ENCODE data around the gene C6.
A peak's percentile ranks its signal among the peaks of the same experiment; 100 is the strongest.

The C6 gene

DNA sequence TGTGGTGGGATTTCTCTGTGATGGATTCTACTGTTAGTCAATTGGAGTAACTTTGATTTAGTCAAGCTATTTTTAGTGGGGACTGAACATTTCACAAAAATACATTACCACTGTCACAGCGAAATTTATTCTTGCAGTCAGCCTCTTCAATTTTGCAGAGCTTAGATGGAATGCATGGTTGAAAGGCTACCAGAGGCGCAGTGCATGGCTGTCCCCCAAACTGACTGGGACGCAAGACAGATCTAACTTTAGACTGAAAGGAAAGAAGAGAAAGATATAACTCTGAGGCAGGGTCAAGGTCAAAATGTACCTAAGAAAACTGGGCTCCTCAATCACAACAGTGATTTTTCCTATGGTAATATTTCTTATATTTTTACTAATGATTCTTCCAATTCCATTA is 13.7 kb downstream of the C6 start:
- DNase-seq (ENCODE audit: low read depth), result no peak

DNA sequence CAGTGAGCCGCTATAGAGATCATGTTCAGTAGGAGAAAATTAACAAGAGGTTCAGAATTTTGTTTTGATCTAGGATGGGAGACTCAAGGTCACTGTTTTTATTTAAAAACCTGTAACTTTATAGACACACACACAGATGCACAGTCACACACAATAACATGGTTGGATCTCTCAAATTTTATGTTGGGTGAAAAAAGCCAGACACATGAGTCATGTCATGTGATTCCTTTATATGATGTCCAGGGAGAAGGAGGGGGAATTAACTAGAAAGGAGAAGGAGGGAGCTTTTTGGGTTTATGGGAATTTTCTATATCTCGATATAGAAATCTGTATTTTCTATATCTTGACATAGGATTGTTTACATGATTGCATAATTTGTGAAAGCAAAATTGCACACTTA is 17.1 kb downstream of the C6 start:
- no peak for DNase-seq (ENCODE audit: low read depth)

DNA sequence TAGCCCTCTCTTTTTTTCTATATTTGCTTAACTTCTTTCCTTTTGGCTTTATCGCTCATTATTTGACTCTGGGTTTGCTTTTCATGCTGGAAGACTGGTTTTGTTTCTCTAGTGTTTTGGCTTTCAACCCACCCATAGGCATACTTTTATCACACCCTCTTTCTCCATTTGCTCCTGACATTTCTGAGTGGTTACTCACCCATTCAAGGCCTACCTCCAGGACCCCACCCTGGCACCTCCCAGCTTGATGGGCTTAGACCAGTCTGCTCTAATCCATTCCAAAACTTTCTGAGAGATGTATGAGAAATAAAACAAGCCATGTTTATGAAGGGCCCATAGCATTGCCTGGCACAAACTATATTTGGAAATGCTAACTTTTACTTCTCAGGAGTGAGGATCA is 18.1 kb downstream of the C6 start:
- DNase-seq (ENCODE audit: low read depth), result no peak

DNA sequence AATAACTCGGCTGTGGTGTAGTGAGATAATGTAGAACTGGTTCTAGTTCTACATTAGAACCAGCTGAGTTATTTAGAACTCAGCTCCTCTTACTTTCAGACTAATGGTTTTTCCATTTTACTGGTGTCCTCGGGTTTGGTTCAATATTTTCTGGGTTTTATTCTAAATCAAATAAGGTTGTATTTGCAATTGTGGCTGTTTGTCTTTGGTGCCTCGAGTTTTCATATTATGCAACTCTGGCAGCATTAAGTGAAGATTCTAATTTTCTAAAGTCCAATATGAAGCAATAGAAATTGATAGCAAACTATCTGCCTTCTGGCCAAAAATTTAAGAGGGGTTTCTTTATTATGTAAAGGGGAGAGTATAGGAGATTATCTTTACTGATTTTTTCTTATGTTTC is 19.0 kb downstream of the C6 start:
- no peak for DNase-seq (ENCODE audit: low read depth)

DNA sequence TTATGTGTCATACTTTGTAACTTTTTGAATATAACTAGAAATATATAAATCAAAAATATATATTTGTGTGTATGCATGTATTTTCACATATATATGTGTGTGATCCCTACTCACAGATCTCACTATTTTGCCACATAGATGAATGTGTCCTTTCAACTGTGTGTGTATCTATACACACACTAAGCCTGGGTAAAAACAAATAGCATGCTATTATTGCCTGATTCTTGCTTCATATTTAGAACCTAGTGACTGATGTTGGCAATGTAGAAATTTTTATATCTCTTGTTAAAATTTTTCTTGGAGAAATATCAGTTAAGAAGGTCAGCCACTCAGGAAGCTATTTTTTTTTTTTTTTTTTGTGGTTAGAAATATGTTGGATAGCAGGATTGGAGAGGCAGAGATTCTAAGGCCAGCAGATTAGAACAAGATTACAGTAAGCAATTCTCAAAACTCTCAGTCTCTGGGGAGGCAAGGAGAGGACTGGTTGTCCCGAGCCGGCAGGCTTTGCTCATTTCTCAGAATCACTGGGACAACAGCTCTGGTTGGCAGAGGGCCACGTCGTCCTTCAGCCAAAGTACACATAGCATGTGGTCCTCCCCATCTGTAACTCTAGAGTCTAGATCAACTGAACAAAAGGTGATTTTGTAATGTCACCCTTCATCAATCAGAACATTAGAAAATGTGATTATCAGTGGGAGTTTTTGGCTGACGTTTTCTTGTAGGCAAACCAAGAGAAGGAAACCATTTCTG is 19.7 kb downstream of the C6 start:
- peak; percentile 99 for DNase-seq (ENCODE audit: low read depth)

DNA sequence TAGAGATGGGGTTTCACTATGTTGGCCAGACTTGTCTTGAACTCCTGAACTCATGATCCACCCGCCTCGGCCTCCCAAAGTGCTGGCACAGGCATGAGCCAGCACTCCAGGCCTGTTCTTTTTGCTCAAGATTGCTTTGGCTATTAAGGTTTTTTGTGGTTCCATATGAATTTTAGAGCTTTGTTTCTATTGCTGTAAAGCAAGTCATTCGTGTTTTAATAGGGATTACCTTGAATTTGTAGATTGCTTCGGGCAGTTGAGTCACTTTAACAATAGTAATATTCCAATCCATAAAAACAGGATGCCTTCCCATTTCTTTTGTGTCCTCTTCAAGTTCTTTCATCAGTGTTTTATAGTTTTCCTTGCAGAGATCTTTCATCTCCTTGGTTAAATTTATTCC is 22.1 kb downstream of the C6 start:
- DNase-seq (ENCODE audit: low read depth), result no peak

DNA sequence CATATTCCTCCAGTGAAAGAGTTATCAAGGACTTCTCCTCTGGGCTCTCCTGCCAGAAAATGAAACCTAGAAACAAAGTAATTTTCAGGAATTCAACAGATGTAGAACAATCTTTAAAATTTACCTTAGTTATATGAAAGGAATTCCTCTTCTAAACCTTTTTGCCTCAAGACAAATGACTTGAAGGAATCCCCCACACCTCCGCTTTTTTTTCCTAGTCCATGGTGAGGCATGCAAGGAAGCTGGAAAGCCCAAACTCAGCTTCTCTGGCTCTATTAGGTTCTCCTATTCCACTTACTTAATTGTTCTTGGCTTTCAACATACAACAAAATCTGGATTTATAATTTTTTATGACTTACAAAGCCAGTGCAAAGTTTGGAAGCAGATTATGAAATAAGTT is 27.2 kb downstream of the C6 start:
- no peak for DNase-seq (ENCODE audit: low read depth)

DNA sequence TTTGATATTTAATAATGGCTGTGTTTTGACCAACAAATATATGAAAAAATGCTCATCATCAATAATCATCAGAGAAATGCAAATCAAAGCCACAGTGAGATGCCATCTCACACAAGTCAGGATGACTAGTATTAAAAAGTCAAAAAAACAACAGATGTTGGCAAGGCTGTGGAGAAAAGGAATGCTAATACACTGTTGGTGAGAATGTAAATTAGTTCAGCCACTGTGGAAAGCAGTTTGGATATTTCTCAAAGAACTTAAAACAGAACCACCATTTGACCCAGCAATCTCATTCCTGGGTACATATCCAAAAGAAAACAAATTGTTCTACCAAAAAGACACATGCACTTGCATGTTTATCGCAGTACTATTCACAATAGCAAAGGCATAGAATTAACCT is 30.0 kb downstream of the C6 start:
- peak; percentile 88 for DNase-seq (ENCODE audit: low read depth)

DNA sequence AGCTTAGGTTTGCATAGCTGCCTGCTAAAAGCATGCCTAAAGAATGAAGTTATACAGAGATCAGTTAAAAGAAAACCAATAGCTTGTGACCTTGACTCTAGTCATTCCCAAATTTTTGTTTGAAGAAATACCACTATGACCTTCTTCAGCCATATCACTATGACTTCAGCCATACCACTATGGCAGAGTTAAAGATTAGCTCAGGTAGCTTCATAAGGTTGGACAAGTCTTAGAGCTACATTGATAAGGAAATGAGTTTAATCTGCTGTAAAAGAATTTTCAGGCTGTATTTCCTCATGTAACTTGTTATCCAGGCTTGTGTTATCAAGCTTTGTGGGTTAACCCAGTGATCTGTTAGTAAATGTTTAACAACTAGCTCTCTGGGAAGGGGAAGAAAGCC is 30.7 kb downstream of the C6 start:
- no peak for DNase-seq (ENCODE audit: low read depth)

DNA sequence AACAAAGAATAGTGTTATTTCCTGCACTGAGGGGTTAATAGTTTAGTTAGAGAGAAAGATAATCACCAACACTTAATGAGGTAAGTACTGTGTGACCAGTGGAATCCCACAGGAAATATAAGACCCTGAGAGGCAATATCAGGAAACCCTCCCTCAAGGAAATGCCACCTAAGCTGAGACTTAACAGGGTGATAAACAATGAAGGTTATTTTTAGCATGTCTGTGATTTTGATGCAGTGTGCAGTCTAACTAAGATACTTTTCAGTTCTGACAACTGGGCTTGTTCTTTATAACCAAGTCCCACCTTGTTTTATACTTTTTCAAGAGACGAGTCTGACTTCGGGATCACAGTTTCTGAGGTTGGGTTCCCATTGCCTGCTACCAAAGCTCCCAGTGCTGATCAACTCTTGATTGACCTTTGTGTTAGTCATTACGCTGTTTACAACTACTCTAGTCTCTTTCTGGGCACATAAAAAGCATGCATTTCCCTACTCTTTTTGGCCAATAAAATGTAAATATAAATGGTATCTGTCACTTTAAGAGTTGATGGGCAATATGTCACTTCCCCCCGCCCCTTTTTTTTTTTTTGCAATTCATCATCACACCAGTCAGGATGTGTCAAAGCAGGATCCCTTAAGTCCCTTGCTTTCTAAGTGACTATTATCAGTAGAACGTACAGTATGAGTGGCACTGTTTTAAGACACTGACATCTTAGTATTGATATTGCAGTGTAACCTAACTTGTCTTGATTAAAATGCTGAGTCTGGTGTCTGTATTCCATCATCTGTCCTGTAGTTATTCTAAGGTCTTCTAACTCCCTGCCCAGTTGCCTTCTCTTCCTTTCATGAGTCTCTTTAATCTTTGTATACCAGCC is 31.4 kb downstream of the C6 start:
- DNase-seq (ENCODE audit: low read depth), result no peak

DNA sequence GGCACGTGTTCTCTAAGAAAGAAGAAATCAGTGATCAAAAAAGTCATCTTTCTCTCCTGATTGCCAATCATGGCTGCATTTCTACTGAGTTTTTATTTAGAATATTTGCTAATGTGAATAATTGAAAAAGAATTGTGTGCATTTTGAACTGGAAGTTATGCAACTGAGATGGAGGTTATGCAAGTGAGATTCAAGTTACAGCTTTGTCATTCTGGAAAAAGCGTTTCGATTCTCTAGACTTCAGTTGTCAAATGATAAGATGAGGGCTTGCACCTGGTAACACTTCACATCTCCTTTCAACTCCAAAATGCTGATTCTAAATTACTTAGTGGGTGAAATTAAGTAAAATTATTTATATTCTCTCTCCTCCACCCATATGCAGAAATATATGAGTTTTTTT is 36.4 kb downstream of the C6 start:
- peak; percentile 65 for DNase-seq (ENCODE audit: low read depth)

DNA sequence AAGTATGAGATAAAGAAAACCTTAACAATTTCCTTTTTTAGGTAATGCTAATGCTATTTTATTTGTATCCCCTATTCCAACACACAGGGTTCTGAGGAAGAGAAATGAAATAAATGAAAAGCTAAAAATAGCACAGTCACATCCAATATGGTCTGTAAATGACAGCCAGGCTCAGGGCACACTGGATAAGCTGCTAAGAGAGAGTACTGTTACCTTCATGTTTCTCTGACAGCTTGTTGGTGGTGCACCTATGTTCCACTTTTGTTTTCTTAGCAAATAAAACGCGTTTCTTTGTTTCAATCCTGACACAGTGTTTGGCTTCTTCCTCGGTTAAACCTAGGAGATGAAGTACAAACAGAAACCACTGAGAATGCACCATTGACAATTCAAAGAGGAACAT is 41.3 kb downstream of the C6 start:
- no peak for DNase-seq (ENCODE audit: low read depth)

DNA sequence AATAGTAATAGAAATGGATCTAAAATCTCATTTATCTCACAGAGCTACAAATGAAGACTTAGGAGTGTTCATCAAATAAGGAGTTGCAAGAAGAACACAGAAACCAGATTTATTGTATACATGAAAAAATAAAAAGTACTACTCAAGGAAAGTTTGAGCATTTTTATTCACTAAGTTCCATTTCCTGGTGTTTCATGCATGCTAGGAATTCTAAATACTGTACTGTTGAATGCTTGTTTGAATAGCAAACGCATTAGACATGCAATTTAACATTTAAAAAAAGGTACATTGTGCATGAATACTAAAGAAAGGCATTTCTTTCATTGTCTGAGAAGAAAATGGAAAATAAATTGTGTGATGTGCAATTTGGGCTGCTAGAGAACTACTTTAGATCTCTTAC is 52.1 kb downstream of the C6 start:
- peak; percentile 41 for DNase-seq (ENCODE audit: low read depth)

DNA sequence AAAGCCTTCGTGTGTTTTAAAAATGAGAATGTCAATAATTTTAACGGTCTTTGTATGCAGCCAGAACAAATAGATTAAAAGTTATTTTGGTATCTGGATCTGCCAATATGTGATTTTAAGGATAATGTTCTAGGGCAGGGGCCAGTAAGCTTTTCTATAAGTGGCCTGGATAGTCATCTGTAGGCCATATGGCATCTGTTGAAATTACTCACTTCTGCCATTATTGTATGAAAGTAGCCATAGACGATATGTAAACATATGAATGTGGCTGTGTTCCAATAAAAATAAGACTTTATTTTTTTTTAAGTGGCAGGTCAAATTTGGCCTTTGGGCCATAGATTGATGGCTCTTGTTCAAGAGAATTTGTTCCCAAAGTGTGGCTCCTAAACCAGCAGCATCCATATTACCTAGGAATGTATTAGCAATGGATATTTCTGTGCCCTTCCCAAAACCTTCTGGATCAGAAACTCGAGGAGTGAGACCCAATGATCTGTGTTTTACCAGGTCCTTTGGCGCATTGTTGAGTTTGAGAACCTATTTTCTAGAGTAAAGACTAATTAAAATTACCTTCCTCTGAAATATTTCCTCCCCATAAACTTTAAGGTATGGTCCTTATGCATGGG is 55.9 kb downstream of the C6 start:
- DNase-seq (ENCODE audit: low read depth), result peak; percentile 25

DNA sequence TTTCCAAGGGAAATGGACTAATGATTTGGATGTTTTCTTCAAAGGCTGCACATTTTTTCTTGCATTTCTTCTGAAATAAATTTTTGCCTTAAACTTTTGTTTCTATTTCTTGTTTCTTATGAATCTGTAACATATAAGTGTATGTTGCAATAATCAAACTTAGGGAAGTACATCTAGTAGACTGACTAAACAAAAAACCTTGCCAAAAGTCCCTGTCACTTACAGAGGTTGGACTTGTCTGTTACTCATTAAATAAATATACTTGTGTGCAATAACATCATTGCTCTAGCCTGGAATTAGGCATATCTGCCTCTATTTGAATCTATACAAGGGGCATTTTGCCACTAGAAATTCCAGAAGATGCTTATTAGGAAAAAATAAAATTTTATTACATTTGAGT is 56.6 kb downstream of the C6 start:
- DNase-seq (ENCODE audit: low read depth), result peak; percentile 91

DNA sequence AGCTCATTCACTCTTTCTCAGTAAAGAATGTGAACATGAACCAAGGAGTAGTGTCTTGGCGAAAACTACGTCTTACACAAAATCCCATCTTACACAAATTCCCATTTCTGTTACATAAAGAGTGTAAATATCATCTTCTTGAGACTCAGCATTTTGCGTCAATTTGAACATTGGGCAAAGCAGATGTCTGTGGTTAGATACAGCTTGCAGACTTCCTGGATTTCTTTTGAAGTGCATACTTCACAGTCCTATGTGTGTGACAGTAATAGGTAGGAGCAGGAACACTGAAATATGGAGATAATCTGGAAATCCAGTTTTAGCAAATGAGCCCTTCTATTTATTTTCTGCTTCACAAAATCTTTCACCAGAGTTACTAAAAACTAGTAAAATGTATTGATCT is 58.8 kb downstream of the C6 start:
- DNase-seq (ENCODE audit: low read depth), result no peak

DNA sequence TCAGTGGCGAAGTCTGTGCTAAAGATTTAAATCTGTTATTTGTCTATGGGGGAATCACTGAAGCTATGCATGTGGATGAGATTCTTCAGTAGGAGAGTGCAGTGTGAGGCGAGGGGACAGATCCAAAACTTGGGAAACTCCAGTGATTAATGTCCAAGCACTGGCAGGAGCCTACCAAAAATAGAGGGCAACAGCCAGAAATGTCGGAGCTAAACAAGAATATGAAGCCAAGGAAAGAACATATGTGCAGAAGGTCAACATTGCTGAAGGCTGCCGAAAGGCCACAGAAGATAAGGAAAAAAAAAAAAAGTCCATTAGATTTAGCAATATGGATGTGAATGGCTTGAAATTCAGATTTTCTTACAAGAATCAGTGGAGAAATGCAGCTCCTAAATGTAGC is 61.8 kb downstream of the C6 start:
- DNase-seq (ENCODE audit: low read depth), result no peak

DNA sequence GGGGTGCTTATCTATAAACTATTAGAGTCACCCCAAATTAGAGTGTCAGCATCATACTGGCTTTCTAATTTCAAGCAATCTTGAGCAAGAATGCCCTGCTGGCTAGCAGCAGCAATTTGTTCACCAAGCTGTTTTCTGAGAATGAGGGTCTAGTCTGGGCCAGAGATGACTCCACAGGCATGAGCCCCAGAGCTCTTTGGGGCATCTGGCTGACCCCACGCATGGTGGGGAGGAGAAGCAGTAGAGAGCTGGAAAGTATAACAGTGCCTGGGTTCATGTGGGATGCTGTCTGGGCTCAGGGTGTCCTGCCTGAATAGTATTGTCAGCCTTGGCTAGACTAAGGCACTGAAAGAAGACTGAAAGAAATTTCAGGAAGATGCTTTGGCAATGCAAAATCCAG is 64.9 kb downstream of the C6 start:
- DNase-seq (ENCODE audit: low read depth), result no peak

DNA sequence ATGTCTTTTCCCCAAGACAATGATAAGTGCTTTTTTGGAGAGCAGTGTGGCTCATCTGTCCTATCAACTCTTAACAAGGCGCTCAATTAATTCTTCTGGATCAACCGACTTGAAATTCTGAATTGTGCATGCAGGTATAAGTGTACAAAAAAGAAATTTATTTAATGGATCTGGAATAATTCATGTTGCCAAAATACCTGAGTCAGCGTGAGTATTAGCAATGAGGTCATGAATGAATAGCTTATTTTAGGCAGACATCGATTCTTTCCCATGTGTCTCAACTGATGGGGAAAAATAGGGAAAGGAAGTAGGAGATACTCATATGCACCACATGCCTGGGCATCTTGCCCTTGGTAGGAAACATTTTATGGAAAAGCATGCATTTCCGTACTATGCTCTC is 68.0 kb downstream of the C6 start:
- DNase-seq (ENCODE audit: low read depth), result no peak

DNA sequence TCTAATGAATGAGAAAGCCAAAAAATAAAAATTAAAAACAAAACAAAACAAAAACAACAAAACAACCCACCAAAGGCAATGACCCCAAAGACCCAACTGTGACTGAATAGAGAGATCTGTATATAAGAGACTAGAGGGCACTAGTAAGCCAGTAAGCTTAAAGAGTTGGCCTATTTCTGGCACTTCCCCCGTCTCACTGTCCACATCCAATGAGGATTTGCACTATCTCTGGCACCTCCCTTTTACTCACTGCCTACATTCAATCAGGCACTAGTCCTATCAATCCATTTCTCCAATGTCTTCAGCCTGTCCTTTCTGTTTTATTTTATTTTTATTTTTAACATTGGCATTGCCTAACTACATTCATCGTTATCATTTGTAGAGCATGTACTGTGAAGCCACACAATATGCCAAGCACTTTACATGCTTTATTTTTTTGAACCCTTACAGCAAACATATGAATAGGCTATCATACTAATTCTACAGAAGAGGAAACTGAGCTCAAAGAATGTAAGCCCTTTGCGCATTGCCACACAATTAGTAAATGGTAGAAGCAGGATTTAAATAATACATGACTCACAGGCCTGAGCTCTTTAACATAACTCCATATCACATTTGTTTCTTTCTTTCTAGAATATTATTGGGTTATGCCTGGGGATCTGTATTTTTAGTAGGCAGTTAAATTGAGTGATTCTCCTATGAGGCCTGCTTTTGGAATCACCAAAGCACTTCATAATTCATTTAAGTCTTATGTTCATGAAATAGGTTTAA is 70.0 kb downstream of the C6 start:
- no peak for DNase-seq (ENCODE audit: low read depth)

DNA sequence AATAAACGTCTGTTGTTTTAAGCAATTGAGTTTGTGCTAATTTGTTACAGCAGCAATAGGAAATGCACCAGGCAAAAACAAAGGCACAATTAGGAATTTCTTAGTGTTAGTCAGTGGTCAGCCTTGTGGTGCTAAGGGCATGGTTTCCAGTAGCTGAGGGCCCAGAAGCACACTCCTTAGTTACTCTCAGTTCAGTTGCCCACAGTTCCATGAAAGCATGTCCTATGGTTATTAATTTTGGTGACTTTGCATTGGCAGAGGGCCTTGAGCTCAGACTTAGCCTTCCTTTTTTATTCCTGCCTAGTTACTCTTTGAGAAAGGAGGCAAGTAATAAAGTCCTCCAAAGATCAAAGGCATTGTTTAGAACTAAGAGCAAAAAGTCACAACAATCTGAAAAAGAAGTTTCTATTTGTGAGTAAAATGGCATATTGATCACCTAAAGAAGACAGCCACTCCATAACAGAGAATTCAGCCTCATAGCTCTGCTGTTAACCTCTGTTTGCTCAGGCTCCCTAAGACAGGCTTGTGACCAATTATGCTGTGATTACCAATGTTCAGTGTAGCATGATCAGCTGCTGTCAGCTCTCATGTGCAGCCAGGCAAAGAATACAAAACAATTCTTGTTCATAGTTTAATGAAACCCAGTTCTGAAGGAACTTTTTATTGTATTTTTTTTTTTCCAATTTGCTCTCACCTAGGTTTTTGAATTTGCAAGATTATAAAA is 85.2 kb downstream of the C6 start:
- no peak for DNase-seq (ENCODE audit: low read depth)

DNA sequence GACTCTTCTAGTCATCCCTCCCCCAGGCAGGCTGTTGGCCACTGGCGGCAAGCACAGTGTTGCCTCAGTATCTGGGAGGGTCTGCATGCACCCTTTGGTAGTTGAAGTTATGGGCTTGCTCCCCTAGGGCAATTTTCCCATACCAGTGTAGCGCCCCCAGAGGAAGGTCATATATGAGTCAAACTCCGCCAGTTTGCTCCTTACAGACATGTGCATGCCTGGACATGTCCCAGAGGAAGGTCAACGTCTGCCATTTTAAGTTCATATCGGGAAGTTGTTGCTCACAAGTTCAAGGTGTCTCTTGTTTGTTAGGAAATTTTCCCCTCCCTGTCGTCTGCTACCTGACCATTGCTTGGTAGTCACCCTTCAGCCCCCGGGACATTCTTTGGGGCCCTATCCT is 90.9 kb downstream of the C6 start:
- no peak for DNase-seq (ENCODE audit: low read depth)

All from fibroblast of gingiva (primary cell).